ENCODE data around the gene CBR1. TPM values are rescaled to one million over a fixed set of nuclear protein-coding genes. Genes with fewer than 3 reads are reported as not detected.

CBR1 gene
- total RNA-seq, 2 donors from 2014 or later, result 81.6 to 131 TPM

DNA sequence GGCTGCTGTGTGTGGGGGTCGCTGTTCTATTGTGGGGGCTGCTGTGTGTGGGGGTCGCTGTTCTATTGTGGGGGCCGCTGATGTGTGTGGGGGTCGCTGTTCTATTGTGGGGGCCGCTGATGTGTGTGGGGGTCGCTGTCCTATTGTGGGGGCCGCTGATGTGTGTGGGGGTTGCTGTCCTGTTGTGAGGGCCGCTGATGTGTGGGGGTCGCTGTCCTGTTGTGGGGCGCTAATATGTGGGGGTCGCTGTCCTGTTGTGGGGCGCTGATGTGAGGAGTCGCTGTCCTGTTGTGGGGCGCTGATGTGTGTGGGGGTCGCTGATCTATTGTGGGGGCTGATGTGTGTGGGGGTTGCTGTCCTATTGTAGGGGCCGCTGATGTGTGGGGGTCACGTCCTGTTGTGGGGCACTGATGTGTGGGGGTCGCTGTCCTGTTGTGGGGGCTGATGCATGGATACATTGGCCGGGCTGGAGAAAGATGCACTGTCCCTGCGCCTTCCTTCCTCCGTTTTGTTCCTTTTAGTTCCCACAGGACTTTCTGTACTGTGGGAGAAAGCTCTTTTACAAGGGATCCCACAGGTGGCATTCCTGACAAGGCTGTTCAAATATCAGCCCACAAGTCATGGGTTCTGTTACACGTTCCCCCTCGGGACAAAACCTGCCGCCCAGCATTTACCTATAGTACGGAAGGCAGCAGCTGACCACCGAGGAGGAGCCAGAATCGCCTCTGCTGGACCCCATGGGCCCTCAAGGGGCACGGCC, 37.0 kb upstream of the CBR1 start:
- Histone ChIP-seq H3K27me3 (no peaks in the 10 kb centered on the region), H3K9ac (ENCODE audit: low read depth in 2 of 2, low read length in 2 of 2) (no peak overlapping the region), H3K9me3 (no peaks in the 10 kb centered on the region), H3K36me3 (peaks cover 5% of the 10 kb centered on the region), H3K4me3 (no peak overlapping the region), H3K4me1 (no peaks in the 10 kb centered on the region), H3K27ac (no peak overlapping the region)
- TF ChIP-seq CTCF (IDR thresholded peaks at IDR 0.05), result no peak
- no peak for DNase-seq
- intact Hi-C loops (cut with DNase I), result no loop called here

GRCh38 chr21:36034211-36034913, 35.5 kb upstream of the CBR1 start:
- intact Hi-C loops (cut with DNase I), result no loop called here
- no peak overlapping the region for H3K4me3 ChIP-seq
- H3K9ac ChIP-seq (ENCODE audit: low read depth in 2 of 2, low read length in 2 of 2), result no peak overlapping the region
- H3K36me3 ChIP-seq, result peaks cover 5% of the 10 kb centered on the region
- no peaks in the 10 kb centered on the region for H3K27me3 ChIP-seq
- no peaks in the 10 kb centered on the region for H3K4me1 ChIP-seq
- no peak for TF ChIP-seq CTCF (IDR thresholded peaks at IDR 0.05)
- H3K27ac ChIP-seq, result no peak overlapping the region
- DNase-seq, result no peak
- no peaks in the 10 kb centered on the region for H3K9me3 ChIP-seq

DNA sequence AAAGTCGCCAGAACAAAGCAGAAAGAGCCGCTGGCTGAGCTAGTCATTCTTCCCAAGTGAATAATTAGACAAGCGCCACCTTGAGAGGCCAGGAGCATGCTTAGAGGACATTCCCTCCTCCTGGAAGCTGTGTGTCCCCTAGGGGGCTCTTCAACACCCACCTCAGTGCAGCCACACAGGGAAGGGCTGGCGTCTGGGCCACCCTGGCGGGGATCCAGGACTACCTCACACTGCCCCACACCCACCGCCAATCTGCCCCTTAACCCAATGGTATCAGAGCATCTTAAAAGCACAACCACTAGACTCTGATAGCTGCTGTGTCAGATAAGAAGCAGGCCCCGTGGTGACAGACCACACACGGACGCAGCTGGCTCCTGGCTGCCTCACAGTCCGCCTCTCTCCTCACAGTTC, 34.4 kb upstream of the CBR1 start:
- no peaks in the 10 kb centered on the region for H3K4me1 ChIP-seq
- H3K36me3 ChIP-seq, result peaks cover 5% of the 10 kb centered on the region
- no peaks in the 10 kb centered on the region for H3K9me3 ChIP-seq
- H3K27me3 ChIP-seq, result no peaks in the 10 kb centered on the region
- TF ChIP-seq CTCF (IDR thresholded peaks at IDR 0.05), result no peak
- no peak overlapping the region for H3K27ac ChIP-seq
- no peak overlapping the region for H3K4me3 ChIP-seq
- intact Hi-C loops (cut with DNase I), result no loop called here
- no peak for DNase-seq
- H3K9ac ChIP-seq (ENCODE audit: low read depth in 2 of 2, low read length in 2 of 2), result no peak overlapping the region

GRCh38 chr21:36038701-36039497, 30.9 kb upstream of the CBR1 start:
- H3K4me1 ChIP-seq, result no peaks in the 10 kb centered on the region
- intact Hi-C loops (cut with DNase I), result no loop called here
- H3K9me3 ChIP-seq, result no peaks in the 10 kb centered on the region
- no peak for DNase-seq
- no peak overlapping the region for H3K4me3 ChIP-seq
- H3K9ac ChIP-seq (ENCODE audit: low read depth in 2 of 2, low read length in 2 of 2), result no peak overlapping the region
- no peak overlapping the region for H3K27ac ChIP-seq
- peaks cover 5% of the 10 kb centered on the region for H3K36me3 ChIP-seq
- TF ChIP-seq CTCF (IDR thresholded peaks at IDR 0.05), result no peak
- H3K27me3 ChIP-seq, result no peaks in the 10 kb centered on the region

- Histone ChIP-seq H3K9me3 (no peaks in the 10 kb centered on the region), H3K9ac (ENCODE audit: low read depth in 2 of 2, low read length in 2 of 2) (no peak overlapping the region), H3K4me3 (no peak overlapping the region), H3K4me1 (no peaks in the 10 kb centered on the region), H3K27me3 (no peaks in the 10 kb centered on the region), H3K36me3 (peaks cover 5% of the 10 kb centered on the region), H3K27ac (no peak overlapping the region)
- no peak for DNase-seq
- no peak for TF ChIP-seq CTCF (IDR thresholded peaks at IDR 0.05)
- intact Hi-C loops (cut with DNase I), result no loop called here
Measured at GRCh38 chr21:36039861-36040260, 30.0 kb upstream of the CBR1 start.
